Erythroblast (primary cell): Measurements from ENCODE around the gene TTC7B.

Experiments
- GATA1 ChIP-seq: IDR thresholded peaks from 2 replicates; pipeline ENCODE4 v1.6.1; 2011; ENCODE audit warnings: low read depth, mild to moderate bottlenecking, control low read depth, low read length, moderate library complexity
- POLR2A ChIP-seq: IDR thresholded peaks from 2 replicates; pipeline ENCODE4 v1.6.1; 2011; ENCODE audit warnings: mild to moderate bottlenecking, low read length

DNA sequence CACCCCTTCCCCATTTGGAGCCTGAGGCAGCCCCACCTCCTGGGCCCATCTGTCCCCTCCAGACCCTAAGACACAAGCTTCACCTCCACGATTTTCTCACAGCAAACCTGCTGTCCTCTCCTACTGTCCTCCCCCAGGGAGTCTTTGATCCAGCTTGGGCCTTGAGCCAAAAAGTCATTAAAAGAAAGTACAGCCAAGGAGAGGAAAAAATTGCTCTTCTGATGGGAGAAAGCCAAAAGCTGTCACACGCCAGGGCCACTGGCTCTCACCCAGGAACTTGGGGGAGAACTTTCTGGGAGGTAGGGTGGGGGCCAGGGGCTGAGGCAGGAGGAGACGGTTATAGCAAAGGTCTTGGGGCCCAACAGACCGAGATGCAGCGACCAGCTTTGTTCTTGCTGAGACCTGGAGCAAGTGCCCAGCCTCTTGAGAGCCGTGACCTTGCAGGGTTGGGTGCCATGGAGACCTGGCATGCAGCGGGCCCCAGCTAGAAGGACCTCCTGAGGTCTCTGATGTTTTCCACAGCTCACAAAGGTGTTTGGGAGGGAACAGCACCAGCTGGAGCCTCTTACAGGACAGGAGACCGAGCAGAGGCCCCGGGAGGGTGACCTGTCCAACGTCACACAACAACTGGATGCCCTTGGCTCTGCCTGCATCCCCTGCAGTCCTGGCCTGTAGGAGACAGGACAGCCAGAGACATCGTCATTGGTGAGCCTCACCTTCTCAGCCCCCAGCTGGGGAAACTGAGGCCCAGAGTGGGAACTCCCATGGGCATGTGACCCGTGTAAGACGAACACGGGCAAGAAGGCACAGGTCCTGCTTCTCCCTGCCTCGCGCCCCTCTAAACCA, 294.9 kb downstream of the TTC7B start:
- no peak for TF ChIP-seq POLR2A
- no peak for TF ChIP-seq GATA1
